Kidney epithelial cell (primary cell): ENCODE measurements around the gene MIPOL1. TPM values are rescaled to one million over a fixed set of nuclear protein-coding genes. Genes with fewer than 3 reads are reported as not detected.

Source experiments
- DNase-seq: peaks from one replicate; pipeline ENCODE4 v3.0.0-alpha.2; 2010; ENCODE audit warnings: low read depth
- H3K27me3 ChIP-seq: 2 replicates; pipeline ENCODE4 v1.6.0; 2011; ENCODE audit warnings: low read length; ENCODE audit not compliant: control insufficient read depth, insufficient read depth
- H3K36me3 ChIP-seq: 2 replicates; pipeline ENCODE4 v1.5.1; 2011; ENCODE audit warnings: low read length; ENCODE audit not compliant: control insufficient read depth, insufficient read depth
- H3K4me3 ChIP-seq: 2 replicates; pipeline ENCODE4 v1.5.1; 2011; ENCODE audit warnings: low read depth, mild to moderate bottlenecking, control low read depth, low read length
- CTCF ChIP-seq: IDR thresholded peaks from 2 replicates; pipeline ENCODE4 v1.5.1; 2011; ENCODE audit warnings: mild to moderate bottlenecking, moderate library complexity, low read length, control low read depth, inconsistent platforms; ENCODE audit not compliant: insufficient read depth, poor library complexity, severe bottlenecking
- total RNA-seq: library from RNA; depleted of rRNA; stranded (reverse); fragments of >200 nt; gene quantifications from 2 replicates; pipeline ENCODE4 v1.2.3, GENCODE V29; 2015

Gene MIPOL1
- total RNA-seq, 1 donor from 2014 or later: 7.1 TPM

GRCh38 chr14:37237735-37238200, 40.0 kb downstream of the MIPOL1 start:
- Histone ChIP-seq H3K36me3 (no peaks in the 10 kb centered on the region), H3K4me3 (no peak overlapping the region), H3K27me3 (no peaks in the 10 kb centered on the region)
- TF ChIP-seq CTCF: no peak
- DNase-seq: no peak

GRCh38 chr14:37241198-37241597, 43.5 kb downstream of the MIPOL1 start:
- DNase-seq: no peak
- H3K4me3 ChIP-seq: no peak overlapping the region
- no peaks in the 10 kb centered on the region for H3K27me3 ChIP-seq
- no peak for TF ChIP-seq CTCF
- H3K36me3 ChIP-seq: no peaks in the 10 kb centered on the region

GRCh38 chr14:37246427-37246829, 48.7 kb downstream of the MIPOL1 start:
- Histone ChIP-seq H3K27me3 (no peaks in the 10 kb centered on the region), H3K4me3 (no peak overlapping the region), H3K36me3 (no peaks in the 10 kb centered on the region)
- TF ChIP-seq CTCF: peak; percentile 72
- DNase-seq: no peak

- H3K4me3 ChIP-seq: no peak overlapping the region
- no peaks in the 10 kb centered on the region for H3K27me3 ChIP-seq
- DNase-seq: no peak
- TF ChIP-seq CTCF: no peak
- no peaks in the 10 kb centered on the region for H3K36me3 ChIP-seq
Measured at GRCh38 chr14:37247791-37248461, 50.2 kb downstream of the MIPOL1 start.

GRCh38 chr14:37251775-37252174, 54.0 kb downstream of the MIPOL1 start:
- no peaks in the 10 kb centered on the region for H3K36me3 ChIP-seq
- no peak for DNase-seq
- no peak overlapping the region for H3K4me3 ChIP-seq
- TF ChIP-seq CTCF: no peak
- H3K27me3 ChIP-seq: no peaks in the 10 kb centered on the region

GRCh38 chr14:37252434-37252833, 54.7 kb downstream of the MIPOL1 start:
- no peak for TF ChIP-seq CTCF
- Histone ChIP-seq H3K4me3 (no peak overlapping the region), H3K27me3 (no peaks in the 10 kb centered on the region), H3K36me3 (no peaks in the 10 kb centered on the region)
- no peak for DNase-seq
